T-helper 1 cell treated with Interleukin-12 subunit alpha and Interleukin-12 subunit beta and Interleukin-4 antibody, amounts not matched to agents 30 ng/mL and 1 ng/mL, for 36 hours (primary cell): ENCODE results near the gene FRS3. TPM values are rescaled to one million over a fixed set of nuclear protein-coding genes. Genes with fewer than 3 reads are reported as not detected.

Source experiments
- intact Hi-C: fragments of 100-400 bp; cut with micrococcal nuclease; formaldehyde crosslinking; loops from one replicate; pipeline ENCODE4 v1.15.1; 2024
- total RNA-seq: library from RNA; stranded (reverse); gene quantifications from 2 replicates; pipeline ENCODE4 v1.2.3, GENCODE V29; 2022

The FRS3 gene
- total RNA-seq, 1 donor from 2014 or later = 5.3 TPM

DNA sequence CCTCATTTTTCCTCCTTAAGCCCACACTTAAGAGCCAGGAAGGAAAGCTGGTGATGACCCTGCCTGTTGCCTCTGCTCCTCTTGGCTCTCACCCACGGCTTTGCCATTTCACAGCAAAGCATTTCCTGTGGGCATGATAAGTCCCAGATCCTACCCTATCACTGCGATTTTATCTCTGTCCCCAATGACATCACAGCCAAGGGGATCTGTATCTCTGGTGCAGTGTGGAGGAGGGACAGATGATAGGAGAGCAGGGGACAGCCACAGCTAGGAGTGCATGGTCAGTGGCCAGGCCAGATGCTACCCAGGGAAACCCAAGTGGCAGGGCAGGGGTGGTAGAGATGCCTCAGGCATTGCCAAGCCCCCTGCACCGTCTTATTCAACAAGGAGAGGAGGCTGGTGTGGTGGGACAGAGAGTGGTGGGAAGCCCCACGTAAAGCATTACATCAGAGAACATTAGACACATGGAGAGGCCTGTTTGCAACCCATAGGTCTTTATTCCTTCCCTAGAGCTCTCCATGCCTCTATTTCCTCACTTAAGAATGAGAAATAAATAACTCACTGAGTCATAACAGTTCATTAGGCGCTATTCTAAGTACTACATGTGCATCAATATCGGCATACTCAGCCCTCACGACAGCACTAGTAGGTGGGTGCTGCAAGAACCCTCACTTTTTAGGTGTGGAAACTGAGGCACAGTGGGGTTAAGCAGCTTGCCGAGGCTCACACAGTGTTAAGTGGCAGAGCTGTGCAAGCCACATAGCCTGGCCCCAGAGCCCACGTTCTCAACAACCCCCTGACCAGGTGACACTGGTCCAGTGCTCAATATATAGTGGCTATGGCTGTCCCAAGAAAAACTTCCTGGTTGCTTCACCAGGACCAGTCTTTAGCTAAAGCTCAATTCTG, 48.9 kb downstream of the FRS3 start:
- intact Hi-C loops = loop anchor here (5.0 to 10.0 kb wide), 2 partner anchors 198 to 724 kb away; partner anchors contain the start of gene TRERF1

- intact Hi-C loops = loop anchor here (5.0 to 10.0 kb wide), 2 partner anchors 197 to 725 kb away; partner anchors contain the start of gene TRERF1
Measured at GRCh38 chr6:41729624-41730023, 50.1 kb downstream of the FRS3 start.

- intact Hi-C loops = no loop called here
Measured at GRCh38 chr6:41728954-41729353, 50.7 kb downstream of the FRS3 start.

DNA sequence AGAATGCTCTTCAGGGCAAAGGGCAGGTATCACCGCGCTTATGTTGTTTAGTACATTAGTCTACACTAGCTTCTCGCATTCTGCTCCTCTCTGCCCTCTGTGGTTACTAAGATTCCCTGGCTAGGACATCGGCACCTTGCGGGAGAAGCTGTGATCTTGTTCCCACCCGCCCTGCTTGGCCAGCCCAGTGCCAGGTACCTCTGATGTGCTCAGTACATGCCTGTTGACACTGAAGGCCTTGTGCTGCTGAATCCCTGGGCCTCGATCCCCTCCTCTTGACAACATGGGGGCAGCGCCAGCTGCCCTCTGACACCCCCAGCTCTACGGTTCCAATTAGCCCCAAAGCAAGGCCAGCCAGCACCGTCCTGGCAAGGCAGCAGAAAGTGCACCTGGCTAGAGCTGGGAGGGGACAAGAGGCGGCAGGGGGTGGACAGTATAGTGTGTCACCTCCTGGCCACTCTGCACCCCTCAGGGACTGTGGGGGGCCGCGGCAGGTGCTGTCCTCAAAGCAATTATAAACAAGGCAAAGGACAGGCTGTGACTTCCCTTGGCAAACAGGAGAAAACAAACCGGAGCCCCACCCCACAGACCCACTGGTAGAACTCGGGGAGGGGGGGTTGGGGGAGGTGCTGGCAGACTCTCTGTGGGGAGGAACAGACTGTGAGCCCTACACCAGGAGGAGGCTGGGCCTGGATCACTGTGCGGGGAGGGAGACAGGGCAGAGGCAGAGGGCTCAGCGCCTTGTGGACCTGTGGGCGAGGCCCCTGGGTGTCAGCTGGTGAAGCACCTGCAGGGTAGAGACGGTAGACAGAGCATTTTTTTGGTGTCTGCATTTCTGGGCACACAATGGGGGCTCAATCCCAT, 51.4 kb downstream of the FRS3 start:
- intact Hi-C loops = no loop called here

- intact Hi-C loops = no loop called here
Measured at GRCh38 chr6:41727705-41728072, 52.0 kb downstream of the FRS3 start.

GRCh38 chr6:41726876-41727275, 52.8 kb downstream of the FRS3 start:
- intact Hi-C loops = no loop called here

DNA sequence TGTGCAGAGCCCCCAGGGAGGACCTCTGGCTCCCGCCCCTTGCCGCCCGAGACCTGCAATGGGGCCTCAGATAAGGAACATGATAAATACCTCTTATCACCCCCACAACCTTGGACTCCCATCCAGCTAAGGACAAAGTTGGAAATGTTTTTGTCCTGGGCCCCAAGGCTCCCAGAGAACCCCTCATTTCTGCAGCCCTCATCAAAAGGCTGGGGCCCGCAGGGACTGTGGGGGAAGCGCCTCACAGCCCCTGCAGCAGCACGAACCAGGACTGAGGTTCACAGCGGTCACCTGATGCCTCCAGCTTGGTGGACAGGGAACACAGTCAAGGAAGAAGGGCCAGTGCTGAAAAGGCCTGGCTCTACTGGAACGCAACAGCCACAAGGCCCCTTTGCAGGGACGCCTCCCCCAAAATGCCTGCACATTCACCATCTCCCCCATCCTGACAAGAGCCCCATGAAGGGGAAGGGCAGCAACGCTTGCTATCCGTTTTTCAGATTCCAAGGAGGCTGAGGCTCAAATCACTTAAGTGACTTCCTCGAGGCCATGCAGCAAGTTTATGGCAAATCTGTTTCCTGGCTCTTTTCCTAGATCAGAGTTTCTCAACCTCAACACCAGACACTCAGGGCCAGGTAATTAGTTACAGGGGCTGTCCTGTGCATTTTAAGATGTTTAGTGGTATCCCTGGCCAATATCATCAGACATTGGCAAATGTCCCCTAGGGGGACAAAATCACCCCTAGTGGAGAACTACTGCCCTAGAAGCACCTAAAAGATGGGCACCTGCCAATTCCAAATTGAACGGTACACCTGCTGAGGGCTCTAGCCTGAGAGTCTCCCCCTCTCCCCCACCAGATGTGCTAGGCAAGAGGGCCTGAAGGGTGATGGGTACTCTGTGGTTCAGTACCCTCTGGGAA, 54.9 kb downstream of the FRS3 start:
- intact Hi-C loops = no loop called here

GRCh38 chr6:41724228-41724580, 55.5 kb downstream of the FRS3 start:
- intact Hi-C loops = no loop called here

DNA sequence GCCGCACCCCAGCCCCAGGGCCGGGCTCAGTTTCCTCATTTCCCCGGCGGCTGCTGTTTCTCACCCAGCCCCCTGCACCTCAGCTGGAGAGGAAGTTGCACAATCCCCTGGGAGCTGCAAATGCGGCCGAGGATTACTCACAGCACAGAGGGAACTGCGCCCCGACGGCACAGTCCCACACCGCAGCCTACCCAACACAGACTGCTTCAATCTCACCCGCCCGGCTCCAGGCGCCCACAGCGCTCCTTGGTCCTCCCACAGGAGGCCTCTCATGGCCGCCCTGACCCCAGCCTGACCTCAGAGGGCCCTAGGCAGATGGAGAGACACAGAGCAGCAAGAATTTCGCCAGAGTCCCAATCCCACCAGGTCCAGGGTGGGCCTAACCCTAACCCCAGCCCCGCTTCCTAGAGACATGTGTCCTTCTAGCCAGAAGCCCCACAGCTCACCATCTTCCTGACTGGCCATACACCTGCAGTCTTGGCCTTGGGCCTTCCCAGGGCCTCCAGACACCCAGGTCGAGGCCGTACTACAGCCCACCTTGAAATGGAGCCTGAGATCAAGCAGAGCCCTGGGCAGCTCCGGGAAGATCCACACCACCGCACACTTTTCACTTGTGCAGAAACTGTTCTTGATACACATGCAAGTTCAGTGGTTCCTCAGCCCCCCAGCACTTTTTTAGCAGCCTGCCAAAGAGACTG, 56.0 kb downstream of the FRS3 start:
- intact Hi-C loops = no loop called here

- intact Hi-C loops = no loop called here
Measured at GRCh38 chr6:41722969-41723529, 56.7 kb downstream of the FRS3 start.

- intact Hi-C loops = no loop called here
Measured at GRCh38 chr6:41721414-41721813, 58.3 kb downstream of the FRS3 start.

DNA sequence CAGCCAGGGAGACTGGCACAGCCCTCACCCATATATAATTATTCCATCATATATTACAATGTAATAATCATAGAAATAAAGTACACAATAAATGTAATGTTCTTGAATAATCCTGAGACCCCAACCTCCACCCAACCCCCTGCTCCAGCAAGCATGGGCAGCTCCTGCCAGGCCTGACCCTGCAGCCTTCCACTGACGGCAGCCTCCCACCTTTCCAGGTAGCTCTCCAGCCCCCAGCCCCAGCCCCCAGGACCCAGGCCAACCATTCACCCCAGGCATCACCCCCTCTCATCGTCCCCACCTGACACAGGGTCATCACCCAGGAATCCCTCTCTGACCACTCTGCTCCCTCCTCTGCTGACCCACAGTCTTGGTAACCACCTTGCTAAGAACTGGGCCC, 58.9 kb downstream of the FRS3 start:
- intact Hi-C loops = no loop called here

- intact Hi-C loops = no loop called here
Measured at GRCh38 chr6:41720262-41720620, 59.5 kb downstream of the FRS3 start.

Other genes starting within 250 kb of the FRS3 start
- gene FOXP4, start 233.5 kb downstream of the FRS3 start, total RNA-seq = 5.8 and 6.1 TPM in 2 replicates
- gene MDFI, start 141.4 kb downstream of the FRS3 start, total RNA-seq = not detected in 2 replicates
- gene TFEB, start 44.3 kb downstream of the FRS3 start, total RNA-seq = 20.5 and 22.1 TPM in 2 replicates
- gene PGC, start 32.5 kb downstream of the FRS3 start, total RNA-seq = not detected in 2 replicates
- gene PRICKLE4, start 882 bp upstream of the FRS3 start, total RNA-seq = 0.59 TPM in 1 of 2 replicates, not detected in the other
- gene TOMM6, start 7.8 kb upstream of the FRS3 start, total RNA-seq = 191 and 194 TPM in 2 replicates
- 6.4 and 6.7 TPM in 2 replicates for gene USP49, start 115.5 kb upstream of the FRS3 start, total RNA-seq
- 22.6 and 23.1 TPM in 2 replicates for gene MED20, start 141.2 kb upstream of the FRS3 start, total RNA-seq
- gene BYSL, start 141.6 kb upstream of the FRS3 start, total RNA-seq = 39.2 and 39.3 TPM in 2 replicates
- gene CCND3, start 161.9 kb upstream of the FRS3 start, total RNA-seq = 468 and 481 TPM in 2 replicates